HG03354 (cell line): ENCODE data around the gene USP17L11.
"Not testable (repeated sequence)": the region's sequence is repeated elsewhere in the genome, so short reads cannot be mapped to it uniquely, and the experiment has no call there.

Experiments
- ATAC-seq: cut with Tn5 transposase; IDR thresholded peaks from one replicate; pipeline ENCODE4 v1.9.1; 2021; ENCODE audit warnings: mild to moderate bottlenecking; ENCODE audit not compliant: unreplicated experiment, poor library complexity, severe bottlenecking

The USP17L11 gene, protein sequence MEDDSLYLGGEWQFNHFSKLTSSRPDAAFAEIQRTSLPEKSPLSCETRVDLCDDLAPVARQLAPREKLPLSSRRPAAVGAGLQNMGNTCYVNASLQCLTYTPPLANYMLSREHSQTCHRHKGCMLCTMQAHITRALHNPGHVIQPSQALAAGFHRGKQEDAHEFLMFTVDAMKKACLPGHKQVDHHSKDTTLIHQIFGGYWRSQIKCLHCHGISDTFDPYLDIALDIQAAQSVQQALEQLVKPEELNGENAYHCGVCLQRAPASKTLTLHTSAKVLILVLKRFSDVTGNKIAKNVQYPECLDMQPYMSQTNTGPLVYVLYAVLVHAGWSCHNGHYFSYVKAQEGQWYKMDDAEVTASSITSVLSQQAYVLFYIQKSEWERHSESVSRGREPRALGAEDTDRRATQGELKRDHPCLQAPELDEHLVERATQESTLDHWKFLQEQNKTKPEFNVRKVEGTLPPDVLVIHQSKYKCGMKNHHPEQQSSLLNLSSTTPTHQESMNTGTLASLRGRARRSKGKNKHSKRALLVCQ

DNA sequence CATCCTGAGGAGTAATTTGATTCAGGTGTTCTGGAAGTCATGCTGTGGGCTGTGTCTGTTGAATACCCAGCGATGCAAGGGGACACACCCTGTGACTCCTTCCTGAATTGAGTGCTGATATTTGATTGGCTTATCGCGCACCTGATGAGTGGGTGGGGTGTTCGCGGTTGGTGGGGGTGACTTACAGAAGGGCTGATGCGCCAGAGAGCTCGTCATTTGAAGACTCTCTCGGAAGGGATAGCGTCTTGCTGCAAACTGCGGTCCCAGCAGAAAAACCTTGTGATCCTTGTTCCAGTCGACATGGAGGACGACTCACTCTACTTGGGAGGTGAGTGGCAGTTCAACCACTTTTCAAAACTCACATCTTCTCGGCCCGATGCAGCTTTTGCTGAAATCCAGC lies at the start of gene USP17L11:
USP17L11 (plus strand) TSS at position 301 of the 400 bp plus-strand sequence; CDS start at position 301, 0 bp downstream.
- not testable (repeated sequence) for ATAC-seq

DNA sequence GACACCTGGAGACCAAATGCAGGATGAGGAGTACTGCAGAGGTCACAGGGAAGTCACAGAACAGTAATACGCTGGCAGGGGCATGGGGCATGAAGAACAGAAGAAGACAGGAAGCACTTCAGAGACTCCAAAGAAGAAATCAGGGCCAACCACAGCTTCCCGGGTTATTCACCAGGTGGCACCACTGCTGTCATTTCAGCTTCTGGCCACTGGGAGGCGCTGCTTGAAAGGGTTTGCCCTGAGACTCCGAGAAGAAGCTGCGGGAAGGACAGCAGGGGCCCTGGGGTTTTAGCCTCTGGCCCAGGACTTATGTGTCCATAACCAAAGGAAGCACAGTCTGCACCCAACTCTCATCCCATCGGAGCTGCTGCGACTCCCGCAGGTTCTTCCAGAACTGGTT lies 49.2 kb upstream of the USP17L11 start:
- not testable (repeated sequence) for ATAC-seq

- not testable (repeated sequence) for ATAC-seq
Observed at GRCh38 chr4:9169791-9170459, 45.3 kb upstream of the USP17L11 start, which contains the start of gene FAM90A26. Gene FAM90A26 (plus strand): TSS chr4:9170409. CDS start chr4:9173173, 2,764 bp downstream.

DNA sequence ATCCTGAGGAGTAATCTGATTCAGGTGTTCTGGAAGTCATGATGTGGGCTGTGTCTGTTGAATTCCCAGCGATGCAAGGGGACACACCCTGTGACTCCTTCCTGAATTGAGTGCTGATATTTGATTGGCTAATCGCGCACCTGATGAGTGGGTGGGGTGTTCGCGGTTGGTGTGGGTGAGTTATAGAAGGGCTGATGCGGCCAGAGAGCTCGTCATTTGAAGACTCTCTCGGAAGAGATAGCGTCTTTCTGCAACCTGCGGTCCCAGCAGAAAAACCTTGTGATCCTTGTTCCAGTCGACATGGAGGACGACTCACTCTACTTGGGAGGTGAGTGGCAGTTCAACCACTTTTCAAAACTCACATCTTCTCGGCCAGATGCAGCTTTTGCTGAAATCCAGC lies 4.8 kb upstream of the USP17L11 start, which contains the start of gene USP17L10:
USP17L10 (plus strand) TSS at position 301 of the 400 bp plus-strand sequence; CDS start at position 301, 0 bp downstream.
- ATAC-seq, result not testable (repeated sequence)

DNA sequence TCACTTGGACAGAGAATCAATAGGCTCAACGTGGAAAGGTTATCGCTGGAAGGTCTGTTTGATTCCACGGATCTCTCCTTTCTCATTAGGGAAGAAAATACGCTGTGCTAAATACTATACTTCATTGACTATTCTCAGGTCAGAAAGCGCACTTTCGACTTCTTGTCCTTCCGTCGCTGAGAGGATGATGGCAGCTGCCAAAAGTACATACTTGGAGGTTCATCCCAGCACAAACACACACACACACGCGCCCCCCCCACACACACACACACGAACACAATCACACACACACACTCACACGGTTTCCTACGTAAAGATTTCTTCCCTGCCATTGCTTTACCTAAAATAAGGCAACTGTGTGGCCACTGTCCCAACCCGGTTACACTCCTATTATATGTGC lies 504 bp upstream of the USP17L11 start:
- ATAC-seq, result not testable (repeated sequence)

GRCh38 chr4:9219852-9220251 lies 4.6 kb downstream of the USP17L11 start, which contains the start of gene USP17L12:
Gene USP17L12 (plus strand): TSS chr4:9220152. CDS start chr4:9220152, 0 bp downstream.
- not testable (repeated sequence) for ATAC-seq

GRCh38 chr4:9224596-9224995 lies 9.4 kb downstream of the USP17L11 start, which contains the start of gene USP17L13:
Gene USP17L13 (plus strand): TSS chr4:9224896. CDS start chr4:9224896, 0 bp downstream.
- ATAC-seq, result not testable (repeated sequence)

DNA sequence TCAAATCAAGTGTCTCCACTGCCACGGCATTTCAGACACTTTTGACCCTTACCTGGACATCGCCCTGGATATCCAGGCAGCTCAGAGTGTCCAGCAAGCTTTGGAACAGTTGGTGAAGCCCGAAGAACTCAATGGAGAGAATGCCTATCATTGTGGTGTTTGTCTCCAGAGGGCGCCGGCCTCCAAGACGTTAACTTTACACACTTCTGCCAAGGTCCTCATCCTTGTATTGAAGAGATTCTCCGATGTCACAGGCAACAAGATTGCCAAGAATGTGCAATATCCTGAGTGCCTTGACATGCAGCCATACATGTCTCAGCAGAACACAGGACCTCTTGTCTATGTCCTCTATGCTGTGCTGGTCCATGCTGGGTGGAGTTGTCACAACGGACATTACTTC lies 15.0 kb downstream of the USP17L11 start:
- ATAC-seq, result not testable (repeated sequence)

DNA sequence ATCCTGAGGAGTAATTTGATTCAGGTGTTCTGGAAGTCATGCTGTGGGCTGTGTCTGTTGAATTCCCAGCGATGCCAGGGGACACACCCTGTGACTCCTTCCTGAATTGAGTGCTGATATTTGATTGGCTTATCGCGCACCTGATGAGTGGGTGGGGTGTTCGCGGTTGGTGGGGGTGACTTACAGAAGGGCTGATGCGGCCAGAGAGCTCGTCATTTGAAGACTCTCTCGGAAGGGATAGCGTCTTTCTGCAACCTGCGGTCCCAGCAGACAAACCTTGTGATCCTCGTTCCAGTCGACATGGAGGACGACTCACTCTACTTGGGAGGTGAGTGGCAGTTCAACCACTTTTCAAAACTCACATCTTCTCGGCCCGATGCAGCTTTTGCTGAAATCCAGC lies 18.9 kb downstream of the USP17L11 start, which contains the start of gene USP17L15:
USP17L15 (plus strand) TSS at position 301 of the 400 bp plus-strand sequence; CDS start at position 301, 0 bp downstream.
- not testable (repeated sequence) for ATAC-seq

DNA sequence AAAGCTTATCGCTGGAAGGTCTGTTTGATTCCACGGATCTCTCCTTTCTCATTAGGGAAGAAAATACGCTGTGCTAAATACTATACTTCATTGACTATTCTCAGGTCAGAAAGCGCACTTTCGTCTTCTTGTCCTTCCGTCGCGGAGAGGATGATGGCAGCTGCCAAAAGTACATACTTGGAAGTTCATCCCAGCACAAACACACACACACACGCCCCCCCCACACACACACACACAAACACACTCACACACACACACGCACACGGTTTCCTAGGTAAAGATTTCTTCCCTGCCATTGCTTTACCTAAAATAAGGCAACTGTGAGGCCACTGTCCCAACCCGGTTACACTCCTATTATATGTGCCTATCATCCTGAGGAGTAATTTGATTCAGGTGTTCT lies 23.3 kb downstream of the USP17L11 start:
- ATAC-seq, result not testable (repeated sequence)

GRCh38 chr4:9243579-9243978 lies 28.4 kb downstream of the USP17L11 start, which contains the start of gene USP17L17:
Gene USP17L17 (plus strand): TSS chr4:9243879. CDS start chr4:9243879, 0 bp downstream.
- not testable (repeated sequence) for ATAC-seq

- ATAC-seq, result not testable (repeated sequence)
Observed at GRCh38 chr4:9247953-9248680, 32.9 kb downstream of the USP17L11 start, which contains the start of gene USP17L18. Gene USP17L18 (plus strand): TSS chr4:9248630. CDS start chr4:9248630, 0 bp downstream.

DNA sequence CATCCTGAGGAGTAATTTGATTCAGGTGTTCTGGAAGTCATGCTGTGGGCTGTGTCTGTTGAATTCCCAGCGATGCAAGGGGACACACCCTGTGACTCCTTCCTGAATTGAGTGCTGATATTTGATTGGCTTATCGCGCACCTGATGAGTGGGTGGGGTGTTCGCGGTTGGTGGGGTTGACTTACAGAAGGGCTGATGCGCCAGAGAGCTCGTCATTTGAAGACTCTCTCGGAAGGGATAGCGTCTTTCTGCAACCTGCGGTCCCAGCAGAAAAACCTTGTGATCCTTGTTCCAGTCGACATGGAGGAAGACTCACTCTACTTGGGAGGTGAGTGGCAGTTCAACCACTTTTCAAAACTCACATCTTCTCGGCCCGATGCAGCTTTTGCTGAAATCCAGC lies 37.9 kb downstream of the USP17L11 start, which contains the start of gene USP17L19:
USP17L19 (plus strand) TSS at position 301 of the 400 bp plus-strand sequence; CDS start at position 301, 0 bp downstream.
- ATAC-seq, result not testable (repeated sequence)

DNA sequence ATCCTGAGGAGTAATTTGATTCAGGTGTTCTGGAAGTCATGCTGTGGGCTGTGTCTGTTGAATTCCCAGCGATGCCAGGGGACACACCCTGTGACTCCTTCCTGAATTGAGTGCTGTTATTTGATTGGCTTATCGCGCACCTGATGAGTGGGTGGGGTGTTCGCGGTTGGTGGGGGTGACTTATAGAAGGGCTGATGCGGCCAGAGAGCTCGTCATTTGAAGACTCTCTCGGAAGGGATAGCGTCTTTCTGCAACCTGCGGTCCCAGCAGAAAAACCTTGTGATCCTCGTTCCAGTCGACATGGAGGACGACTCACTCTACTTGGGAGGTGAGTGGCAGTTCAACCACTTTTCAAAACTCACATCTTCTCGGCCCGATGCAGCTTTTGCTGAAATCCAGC lies 42.6 kb downstream of the USP17L11 start, which contains the start of gene USP17L20:
USP17L20 (plus strand) TSS at position 301 of the 400 bp plus-strand sequence; CDS start at position 301, 0 bp downstream.
- not testable (repeated sequence) for ATAC-seq

DNA sequence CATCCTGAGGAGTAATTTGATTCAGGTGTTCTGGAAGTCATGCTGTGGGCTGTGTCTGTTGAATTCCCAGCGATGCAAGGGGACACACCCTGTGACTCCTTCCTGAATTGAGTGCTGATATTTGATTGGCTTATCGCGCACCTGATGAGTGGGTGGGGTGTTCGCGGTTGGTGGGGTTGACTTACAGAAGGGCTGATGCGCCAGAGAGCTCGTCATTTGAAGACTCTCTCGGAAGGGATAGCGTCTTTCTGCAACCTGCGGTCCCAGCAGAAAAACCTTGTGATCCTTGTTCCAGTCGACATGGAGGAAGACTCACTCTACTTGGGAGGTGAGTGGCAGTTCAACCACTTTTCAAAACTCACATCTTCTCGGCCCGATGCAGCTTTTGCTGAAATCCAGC lies 47.4 kb downstream of the USP17L11 start, which contains the start of gene USP17L21:
USP17L21 (plus strand) TSS at position 301 of the 400 bp plus-strand sequence; CDS start at position 301, 0 bp downstream.
- not testable (repeated sequence) for ATAC-seq
